Endothelial cell of hepatic sinusoid (primary cell): ENCODE results near the gene PCSK6.
"Not testable (repeated sequence)": the region's sequence is repeated elsewhere in the genome, so short reads cannot be mapped to it uniquely, and the experiment has no call there.

ENCODE experiments used
- in situ Hi-C: cut with HindIII; loops from 2 replicates; pipeline ENCODE4 v1.10.0; 2017; ENCODE audit warnings: low sequenced_read_pairs

The PCSK6 gene

DNA sequence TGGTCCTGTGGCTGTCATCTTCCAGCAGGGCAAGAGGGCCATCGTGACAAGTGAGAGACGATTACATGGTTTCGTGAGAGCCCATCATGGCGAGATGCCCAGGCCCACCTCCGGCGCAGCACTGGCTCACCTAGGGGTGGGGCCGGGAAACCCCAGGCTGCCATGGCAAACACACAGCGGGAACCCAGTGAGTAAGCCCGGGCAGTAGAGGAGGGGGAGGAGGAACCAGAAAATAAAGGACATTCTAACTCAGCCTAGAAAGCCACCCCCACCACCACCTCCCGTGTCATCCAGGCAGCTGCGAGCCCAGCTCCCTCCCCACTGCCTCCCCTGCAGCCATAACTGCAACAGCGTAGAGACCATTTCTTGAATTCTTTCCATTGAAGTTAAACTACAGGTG lies 52.3 kb downstream of the PCSK6 start:
- in situ Hi-C loops: loop anchor here (5.0 kb wide), 1 partner anchor 60 kb away; no protein-coding TSS in a partner anchor

DNA sequence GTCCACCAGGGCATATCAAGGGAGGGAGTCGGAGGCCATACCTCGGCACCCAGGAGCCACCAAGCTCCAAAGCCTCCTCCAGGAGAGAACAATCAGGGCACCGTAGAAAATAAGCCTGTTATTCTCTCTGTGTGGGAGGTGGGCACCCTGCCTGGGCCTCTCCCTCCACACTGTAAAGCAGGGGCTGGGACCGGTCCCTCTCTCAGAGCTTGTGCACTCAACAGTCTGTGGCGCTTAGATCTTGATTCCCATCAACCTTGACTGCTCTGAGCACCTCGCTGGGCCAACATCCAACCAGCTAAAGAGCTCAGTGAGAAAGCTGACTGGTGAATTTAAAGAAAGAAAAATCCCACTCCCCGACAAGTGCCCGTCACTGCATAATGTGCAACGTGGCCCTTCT lies 53.0 kb downstream of the PCSK6 start:
- in situ Hi-C loops: loop anchor here (5.0 kb wide), 1 partner anchor 59 kb away; no protein-coding TSS in a partner anchor

DNA sequence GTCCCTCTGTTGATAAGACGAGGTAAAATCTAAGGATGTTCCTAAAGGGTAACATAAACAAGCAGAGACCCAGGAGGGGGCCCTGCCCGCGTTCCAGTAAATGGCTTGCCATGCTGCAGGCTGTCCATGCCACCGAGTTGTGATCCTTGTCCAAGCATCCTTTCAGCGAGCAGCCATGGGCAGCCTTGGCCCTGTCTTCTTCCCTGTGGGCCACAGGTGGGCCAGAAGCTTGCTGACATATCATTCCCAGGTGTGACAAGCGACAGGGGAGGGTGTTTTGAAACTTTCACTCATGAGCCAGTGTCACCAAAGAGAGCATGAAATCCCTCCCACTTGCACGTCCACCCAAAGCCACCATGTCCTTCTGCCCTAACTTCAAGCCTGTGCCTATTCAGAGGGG lies 53.7 kb downstream of the PCSK6 start:
- in situ Hi-C loops: loop anchor here (5.0 kb wide), 1 partner anchor 58 kb away; no protein-coding TSS in a partner anchor

DNA sequence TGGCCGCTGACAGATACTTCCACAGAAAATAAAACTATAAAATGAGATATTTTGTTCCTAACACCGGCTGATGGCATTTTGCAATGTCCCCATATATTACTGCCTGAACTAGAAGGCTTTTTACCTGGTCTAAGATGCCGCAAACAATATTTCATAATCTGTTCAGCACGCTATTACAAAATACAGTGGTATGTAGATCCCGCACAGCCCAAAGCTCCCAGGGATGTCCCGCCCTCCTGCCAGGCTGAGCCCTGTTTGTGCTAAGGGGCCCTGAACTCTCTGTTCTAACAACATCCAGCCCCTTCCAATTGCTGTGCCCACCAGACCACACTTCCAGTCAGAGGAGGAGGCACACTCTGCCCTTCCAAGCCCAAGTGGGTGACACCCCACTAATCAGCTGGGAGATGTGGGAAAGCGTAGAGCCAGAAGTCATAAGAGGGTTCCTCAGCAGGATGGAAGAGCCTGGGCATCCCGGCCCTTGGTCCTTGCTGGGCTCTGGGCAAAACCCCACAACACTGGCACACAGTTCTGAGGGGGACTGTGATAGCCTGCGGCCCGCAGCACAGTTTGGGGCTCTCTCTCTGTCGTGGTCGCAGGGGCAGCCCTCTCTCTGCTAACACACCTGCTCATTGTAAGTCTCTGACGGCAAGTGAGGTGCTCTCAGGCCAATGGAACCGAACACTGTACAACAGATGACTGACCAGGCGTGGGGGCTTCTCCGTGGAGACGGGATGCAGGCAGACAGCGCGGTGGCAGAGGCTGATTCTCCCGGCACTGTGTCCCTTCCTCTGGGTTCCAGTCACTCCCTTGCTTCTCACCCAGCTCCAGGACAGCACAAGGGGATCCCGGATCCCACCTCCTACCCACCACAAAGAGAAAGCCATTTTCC lies 55.2 kb downstream of the PCSK6 start:
- in situ Hi-C loops: no loop called here

DNA sequence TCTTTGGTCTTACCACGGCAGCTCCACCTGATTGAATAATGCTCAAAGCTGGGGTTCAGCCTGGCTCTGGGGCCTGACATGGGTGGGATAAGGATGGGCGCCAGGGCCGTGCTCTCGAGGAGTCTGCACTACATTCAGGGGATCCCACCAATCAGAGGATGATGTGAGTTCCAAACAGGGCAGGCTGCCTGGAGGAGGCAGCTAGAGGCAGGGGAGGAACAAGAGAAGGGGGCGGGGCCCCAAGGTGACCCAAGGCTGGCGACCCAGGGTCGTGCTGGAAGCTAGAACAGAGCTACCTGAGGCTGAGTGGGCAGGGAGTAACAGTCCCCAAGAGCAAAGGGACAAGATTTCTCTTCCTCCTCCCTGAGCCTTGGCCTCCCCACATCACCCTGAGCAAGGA lies 56.1 kb downstream of the PCSK6 start:
- in situ Hi-C loops: no loop called here

DNA sequence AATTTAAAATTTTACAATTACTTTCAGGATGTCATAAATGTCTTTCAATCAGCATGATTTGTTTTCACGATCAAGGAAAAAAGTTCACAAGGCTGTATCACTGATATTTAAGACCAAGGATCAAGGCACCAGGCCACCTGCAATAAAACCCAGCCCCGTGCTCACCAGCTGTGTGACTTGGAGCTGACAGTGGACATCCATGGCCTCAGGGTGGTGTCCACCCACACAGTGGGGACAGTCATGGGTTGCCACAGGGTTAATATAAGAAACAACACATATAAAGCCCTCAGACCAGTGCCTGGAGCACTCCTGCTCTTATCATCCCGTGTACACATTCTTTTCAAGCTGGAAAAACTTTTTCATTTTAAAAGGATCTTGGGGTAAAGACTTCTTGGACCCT lies 56.5 kb downstream of the PCSK6 start:
- in situ Hi-C loops: no loop called here

DNA sequence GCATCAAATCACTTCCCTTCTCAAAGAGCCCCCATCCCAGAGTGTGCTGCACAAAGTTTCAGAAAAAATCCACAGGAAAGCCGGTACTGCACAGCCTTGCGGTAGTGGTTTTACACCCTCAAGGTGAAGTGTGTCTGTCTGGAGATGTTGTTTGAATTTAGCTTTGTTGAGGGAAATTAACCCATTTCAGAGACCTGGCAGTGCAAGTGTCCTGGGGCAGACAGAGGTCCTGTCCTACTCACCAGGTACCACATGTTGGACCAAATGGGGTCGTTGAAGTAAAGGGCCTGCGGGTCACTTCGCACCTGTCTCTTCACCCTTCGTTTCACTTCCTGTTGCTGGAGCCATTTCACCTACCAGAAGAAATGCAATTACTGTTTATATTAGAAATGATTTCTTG lies 57.8 kb downstream of the PCSK6 start:
- in situ Hi-C loops: no loop called here

DNA sequence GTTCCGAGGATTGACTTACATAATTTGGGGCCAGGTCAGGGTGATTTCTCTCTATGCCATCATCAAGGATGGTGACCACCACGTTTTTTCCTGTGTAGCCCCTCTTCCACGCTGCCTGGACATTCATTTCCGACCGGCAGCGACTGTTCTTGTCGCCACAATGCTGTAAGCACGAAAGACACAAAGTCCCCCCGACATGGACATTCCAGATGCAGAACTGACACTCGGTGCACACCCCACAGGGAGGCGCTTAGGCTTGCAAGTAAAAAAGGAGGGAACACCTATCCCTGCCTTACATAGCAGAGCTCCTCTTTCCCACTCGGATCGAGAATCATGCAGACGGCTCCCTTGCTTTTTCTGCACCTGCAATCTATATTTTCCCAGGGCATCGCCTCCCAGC lies 58.2 kb downstream of the PCSK6 start:
- in situ Hi-C loops: no loop called here

DNA sequence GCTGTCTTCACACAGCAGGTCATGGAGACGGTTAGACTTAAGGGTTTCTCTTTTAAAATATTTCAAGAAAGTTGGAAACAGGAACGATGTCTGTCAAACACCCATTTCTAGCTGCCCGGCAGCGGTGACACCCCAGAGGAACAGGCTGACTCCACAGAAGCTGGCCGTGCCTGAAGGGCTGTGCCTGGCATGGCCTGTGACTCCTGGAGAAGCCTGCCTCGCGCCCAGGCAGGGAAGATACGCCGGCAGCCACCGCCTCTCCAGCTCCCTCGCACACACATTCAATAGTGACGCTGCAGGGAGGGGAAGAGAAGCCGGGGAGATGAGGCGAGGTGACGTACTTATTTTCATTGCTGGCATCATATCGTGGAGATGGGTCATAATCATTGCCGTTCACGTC lies 59.9 kb downstream of the PCSK6 start:
- in situ Hi-C loops: no loop called here

DNA sequence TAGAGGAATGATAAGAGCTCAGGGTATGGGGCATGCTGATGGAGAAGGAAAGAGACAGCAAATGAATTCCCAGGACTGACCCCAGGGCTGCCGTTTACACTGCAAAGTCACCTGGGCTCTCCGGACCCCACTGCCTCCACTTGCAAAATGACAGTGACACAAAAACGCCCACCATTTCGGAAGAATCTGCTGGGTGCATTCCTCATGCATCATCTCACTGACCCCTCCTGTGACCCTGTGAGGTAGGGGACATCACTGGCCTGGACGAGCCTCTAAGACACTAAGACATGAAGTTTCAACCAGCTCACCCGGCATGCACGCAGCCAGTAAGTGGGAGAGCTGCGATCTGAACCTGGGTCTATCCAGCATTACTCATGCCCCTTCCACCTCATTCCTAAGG lies 60.3 kb downstream of the PCSK6 start:
- in situ Hi-C loops: no loop called here

DNA sequence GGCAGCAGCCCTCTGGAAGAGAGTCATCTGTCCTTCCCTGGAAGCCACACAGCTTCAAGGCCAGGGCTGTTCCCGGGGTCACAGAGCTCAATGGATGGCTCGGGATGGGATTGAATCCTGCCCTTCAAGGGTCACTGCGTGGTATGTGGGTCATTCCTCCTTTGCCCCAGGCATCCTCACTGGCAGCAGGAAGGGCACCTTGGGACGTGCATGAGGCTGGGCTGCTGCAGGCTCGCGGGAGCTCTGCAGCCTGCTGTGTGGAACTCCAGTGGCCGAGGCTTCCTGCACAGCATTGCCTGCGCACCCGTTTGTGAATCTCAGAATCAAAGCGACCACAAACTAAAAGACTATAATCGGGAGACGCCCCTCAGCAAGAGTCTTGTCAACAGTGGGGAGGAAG lies 60.7 kb downstream of the PCSK6 start:
- in situ Hi-C loops: no loop called here

DNA sequence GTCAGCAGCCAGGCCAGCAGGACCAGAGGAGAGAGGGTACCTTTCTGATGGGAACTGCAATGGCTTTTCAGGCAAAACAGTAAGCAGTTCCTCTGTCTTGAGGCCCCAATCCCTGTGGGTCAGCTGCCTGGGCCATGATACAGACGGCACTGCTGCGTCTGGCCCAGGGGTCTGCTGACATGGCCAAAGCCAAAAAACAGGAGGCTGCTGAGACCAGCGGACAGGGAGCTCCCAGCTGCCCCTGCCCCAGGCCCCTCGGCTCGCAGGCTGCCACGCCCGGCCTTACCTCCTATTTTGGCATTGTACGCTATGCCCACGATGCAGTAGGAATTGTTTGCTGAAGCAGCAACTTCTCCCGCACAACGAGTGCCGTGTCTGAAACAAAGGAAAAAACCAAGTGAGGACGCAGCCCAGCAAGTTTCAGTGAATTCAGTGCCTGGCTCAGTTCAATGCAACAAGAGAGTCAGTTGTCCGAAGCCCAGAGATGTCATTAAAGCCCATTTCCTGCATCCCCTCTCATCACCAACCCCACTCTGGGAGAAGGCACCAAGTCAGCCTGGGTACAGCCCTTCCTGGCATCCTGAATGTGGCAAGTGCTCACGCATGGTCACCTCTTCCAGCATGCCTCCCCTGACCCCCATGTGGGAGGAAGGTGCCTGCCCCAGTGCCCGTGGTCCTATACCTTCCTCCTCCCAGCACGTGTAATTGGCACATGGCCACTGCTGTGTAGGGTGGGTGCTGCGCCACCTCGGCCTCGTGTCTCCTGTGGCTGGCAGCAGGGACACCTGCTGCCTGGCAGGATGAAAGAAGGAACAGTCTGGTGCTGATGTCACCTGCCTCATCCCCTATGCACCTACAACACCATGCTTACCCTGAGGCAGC lies 61.7 kb downstream of the PCSK6 start:
- in situ Hi-C loops: no loop called here

DNA sequence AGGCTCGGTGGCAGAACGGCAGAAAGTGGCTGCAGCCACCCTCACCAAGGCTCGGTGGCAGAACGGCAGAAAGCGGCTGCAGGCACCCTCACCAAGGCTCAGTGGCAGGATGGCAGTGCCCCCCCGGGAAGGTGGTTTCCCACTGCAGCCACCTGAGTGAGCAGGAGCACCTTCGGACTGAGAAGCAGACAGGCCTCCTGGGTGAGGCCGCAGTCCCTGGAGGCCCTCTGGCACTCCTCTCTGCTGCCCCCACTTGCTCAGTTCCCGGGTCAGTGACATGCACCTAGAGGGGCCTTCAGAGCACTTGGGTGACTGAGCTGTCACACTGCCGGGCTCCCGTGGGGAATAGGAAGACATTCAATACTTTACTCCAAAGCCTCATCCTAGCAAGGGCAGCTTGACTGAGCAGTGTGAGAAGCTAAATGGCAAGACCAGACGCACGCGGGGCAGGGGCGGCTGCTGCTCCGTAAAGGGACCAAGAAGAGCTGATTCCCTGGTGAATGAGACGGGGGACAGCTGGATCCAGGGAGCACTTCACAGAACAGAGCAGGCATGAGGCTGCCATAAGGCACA lies 62.7 kb downstream of the PCSK6 start:
- in situ Hi-C loops: no loop called here

DNA sequence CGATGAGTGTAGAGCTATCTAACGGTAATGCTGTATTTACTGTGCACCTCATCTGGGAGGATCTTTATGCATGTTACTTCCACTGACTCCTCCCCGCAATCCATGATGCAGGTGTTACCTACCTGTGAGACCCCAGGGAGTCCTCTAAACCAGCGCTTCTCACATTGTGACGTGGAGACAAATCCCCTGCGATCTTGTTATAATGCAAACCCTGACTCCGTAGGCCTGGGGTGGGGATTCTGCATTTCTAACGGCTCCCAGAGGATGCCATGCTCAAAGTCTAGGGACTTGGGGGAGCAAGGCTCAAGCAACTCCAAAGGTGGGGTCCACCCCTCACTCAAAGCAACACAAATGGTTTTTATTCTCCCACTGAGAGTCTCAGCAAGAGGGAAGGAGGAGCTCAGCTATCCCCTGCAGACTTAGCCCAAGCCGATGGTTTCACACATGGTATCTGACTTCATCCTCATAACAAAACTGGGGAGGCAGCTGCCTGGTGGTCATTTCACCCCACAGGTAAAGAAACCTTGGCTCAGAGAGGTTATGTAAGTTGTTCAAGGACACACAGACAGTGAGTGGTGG lies 63.6 kb downstream of the PCSK6 start:
- in situ Hi-C loops: no loop called here

DNA sequence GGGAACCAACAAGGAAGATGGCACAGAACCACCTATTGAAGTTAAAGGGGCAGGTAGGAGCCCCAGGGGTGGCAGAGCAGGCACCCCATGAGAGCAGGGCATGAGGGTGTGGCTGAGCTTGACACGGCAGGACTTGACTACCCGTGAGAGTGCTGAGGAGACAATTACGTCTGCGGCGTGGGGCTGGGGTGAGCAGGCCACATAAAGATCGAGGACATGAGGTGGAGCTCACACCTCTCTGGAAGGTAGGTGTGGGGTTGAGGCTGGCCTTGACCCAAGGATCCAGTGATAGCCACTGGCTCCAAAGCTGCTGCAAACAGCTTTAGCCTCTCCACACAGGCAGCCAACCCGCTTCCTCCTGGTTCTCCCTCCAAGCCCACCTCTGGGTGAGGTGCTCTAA lies 64.5 kb downstream of the PCSK6 start:
- in situ Hi-C loops: no loop called here

DNA sequence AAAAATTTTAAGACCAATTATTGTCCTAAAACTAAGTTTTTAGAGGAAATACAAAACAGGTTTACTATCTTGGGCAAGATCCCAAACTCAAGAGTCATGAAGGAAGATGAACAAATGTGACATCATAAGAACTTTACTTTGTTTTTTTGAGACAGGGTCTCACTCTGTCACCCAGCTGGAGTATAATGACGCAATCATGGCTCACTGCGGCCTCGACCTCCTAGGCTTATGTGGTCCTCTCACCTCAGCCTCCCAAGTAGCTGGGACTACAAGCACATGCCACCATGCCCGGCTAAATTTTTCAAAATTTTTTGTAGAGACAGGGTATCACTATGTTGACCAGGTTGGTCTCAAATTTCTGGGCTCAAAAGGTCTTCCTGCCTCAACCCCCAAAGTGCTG lies 69.3 kb downstream of the PCSK6 start:
- in situ Hi-C loops: no loop called here

DNA sequence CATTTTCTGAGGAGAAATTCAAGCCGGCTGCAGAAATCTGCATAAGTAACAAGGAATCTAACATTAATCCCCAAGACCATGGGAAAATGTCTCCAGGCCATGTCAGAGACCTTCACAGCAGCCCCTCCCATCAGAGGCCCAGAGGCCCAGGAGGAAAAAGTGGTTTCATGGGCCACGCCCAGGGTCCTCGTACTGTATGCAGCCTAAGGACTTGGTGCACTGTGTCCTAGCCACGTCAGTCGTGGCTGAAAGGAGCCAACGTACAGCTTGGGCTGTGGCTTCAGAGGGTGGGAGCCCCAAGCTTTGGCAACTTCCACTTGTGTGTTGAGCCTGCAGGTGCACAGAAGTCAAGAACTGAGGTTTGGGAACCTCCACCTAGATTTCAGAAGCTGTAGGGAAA lies 73.0 kb downstream of the PCSK6 start:
- in situ Hi-C loops: not testable (repeated sequence)

DNA sequence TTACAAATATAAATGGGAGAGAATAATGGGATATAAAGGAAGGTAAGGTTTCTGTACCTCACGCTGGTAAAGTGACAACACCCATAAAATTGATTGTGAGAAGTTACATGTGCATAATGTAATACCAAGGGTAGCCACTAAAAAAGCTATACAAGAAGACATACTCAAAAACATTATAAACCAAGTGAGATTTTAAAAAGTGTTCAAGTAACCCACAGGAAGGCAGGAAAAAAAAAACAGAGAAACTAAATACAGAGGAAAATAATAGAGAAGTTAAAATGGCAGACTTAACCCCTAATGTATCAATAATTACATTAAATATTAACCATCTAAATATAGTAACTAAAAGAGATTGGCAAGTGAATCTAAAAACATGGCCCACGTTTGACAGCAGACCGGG lies 76.3 kb downstream of the PCSK6 start:
- in situ Hi-C loops: no loop called here

DNA sequence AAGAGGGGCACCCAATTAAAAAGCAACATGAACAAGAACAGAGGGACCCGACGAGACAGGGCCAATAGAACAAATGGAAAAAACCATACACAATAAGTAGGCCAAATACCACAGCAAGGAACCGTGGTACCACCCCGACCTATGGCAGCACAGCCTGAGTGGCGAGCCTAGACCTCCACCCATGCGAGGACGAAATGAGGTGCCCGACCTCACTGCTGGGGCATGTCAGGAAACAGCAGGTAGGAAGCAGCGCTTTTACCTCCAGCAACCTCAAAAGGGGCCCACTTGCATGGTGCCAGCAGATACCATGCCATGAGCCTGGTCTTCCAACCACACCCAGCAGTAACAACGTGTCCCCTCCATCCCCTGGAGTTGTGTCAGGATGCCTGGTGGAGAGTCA lies 77.9 kb downstream of the PCSK6 start:
- in situ Hi-C loops: no loop called here

DNA sequence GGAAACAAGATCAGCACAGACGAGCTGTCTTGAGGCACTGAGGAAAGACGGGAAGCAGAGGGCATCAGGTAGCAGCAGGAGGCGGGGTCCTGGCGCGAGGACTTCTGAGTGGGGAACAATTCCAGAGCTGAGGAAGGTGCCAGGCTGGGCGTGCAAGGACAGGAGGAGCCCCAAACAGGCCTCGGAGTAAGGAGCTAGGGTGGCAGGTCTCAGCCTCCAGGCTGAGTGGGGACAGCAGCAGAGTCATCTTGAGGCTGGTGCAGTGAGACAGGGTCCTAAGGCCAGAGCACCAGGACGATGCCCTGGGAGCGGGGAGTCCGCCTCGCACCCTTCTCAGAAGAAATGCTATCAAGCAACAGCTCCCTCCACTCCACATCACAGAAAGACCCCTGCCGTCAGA lies 78.4 kb downstream of the PCSK6 start:
- in situ Hi-C loops: no loop called here

DNA sequence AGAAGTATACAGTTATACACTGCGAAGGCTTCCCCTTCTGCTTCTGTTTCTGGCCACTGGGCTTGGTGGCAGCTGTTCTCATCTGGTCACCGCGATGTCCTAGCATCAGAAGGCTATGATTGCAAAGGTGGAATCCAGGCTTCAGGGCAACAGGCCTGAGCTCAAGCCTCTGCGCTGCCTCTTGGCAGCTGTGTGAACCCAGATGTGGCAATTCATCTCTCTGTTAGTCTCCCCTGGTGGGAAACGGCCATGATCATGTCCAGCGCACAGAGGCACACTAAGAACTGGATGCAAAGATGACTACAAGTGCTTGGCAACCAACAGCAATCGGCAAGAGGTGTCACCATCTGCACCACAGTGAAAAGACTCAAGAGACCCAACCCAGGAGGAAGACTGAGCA lies 78.9 kb downstream of the PCSK6 start:
- in situ Hi-C loops: no loop called here
